Right kidney (tissue), 1 donor: ENCODE measurements around the gene STXBP4.
"Not testable (repeated sequence)": the region's sequence is repeated elsewhere in the genome, so short reads cannot be mapped to it uniquely, and the experiment has no call there.

Experiments used
- DNase-seq: peaks from one replicate; pipeline ENCODE4 v3.0.0-alpha.2; 2016

The STXBP4 gene

DNA sequence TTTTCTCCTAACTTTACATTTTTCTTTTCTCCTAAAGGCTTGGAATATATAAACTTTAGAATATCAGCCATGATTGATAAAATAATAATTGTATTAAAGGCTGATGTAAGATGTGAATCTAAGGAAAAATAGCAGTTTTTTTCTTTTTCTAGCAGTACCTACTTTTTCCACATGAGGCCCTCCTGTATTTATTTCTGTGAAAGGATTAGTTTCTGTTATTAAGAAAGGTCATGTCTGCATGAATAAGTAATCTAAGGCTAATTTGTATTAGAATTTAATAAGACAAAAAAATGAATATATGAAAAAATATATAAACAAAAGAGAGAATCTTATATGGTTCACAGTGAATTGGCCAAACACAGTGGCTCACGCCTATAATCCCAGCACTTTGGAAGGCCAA lies 85.3 kb downstream of the STXBP4 start:
- DNase-seq = no peak

DNA sequence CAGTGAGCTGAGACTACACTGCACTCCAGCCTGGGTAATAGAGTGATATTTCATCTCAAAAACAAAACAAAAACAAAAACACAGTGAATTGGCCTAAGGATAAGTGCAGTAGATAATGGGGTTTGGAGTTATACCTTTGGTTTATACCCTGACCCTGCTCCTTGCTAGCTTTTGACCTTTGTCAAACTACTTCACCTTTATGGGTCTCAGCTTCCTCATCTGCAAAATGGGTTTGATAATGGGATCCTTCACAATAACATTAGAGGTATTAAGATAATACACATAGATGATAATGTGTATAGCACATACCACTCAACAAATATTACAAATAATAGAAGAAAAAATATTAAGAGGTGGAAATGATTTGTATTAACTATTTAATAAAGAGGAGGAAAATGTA lies 85.9 kb downstream of the STXBP4 start:
- no peak for DNase-seq

DNA sequence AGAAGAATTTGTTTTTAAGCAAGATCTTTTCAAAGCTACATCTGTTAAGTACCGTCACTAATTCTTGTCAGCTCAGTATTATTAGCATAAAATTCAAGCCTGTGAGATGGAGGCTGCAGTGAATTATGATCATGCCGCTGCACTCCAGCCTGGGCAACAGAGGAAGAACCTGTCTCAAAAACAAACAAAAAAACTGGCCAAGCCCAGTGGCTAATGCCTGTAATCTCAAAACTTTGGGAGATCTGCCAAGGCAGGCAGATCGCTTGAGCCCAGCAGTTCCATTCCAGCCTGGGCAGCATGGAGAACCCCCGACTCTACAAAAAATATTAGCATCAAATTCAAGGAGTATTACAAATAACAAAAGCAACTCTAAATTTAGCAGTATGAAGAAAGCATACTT lies 88.0 kb downstream of the STXBP4 start:
- no peak for DNase-seq

DNA sequence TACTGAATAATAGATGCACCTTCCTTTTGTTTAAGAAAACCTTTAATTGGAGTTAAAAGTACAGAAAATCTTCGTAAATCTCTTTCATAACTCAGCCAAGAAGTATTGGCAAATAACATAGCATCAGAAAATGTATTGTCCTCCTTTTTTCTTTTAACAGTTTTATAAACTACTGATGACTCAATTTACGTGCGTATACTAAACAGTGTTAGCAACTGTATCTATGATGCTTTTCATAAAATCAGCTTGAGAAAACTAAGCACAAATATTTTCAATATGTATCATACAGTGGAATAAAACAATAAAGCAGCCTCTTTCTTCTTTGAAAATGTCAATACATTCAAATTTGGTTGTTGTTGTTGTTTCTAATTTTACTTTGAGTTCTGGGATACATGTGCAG lies 88.6 kb downstream of the STXBP4 start:
- DNase-seq = no peak

DNA sequence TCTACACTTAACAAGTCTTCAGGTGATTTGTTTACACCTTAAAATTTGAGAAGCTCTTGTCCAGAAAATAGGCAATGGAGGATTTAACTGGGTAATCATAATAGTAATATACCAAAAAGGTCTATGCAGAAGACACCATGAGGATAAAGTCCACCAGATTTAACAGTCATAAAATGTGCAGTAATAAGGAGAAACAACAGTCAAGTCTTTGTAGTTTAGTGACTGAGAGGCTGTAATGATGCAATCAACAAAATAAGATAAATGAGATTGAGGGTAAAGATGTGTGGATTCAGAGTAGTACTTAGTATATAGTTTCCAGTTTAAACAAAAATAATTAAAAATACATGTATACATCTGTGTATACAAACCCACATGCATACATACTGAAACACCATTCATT lies 91.2 kb downstream of the STXBP4 start:
- no peak for DNase-seq

DNA sequence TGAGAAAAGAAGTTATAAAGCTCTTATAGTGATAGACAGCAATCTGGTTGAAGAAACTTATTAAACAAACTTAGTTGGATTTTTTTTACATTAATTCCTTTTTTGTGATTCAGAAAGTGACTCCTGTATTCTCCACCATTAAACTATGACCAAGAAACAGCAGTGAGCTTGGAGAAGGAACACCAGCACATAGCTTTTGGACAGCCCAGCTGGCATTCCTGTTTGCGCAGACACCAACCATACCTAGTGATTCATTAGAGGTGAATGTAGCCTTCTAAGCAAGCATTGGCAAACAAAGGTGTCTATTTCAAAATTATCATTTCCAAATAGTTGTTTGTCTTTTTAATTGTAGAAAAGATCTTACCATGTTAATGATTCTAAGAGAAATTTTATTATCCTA lies 94.4 kb downstream of the STXBP4 start:
- DNase-seq = no peak

DNA sequence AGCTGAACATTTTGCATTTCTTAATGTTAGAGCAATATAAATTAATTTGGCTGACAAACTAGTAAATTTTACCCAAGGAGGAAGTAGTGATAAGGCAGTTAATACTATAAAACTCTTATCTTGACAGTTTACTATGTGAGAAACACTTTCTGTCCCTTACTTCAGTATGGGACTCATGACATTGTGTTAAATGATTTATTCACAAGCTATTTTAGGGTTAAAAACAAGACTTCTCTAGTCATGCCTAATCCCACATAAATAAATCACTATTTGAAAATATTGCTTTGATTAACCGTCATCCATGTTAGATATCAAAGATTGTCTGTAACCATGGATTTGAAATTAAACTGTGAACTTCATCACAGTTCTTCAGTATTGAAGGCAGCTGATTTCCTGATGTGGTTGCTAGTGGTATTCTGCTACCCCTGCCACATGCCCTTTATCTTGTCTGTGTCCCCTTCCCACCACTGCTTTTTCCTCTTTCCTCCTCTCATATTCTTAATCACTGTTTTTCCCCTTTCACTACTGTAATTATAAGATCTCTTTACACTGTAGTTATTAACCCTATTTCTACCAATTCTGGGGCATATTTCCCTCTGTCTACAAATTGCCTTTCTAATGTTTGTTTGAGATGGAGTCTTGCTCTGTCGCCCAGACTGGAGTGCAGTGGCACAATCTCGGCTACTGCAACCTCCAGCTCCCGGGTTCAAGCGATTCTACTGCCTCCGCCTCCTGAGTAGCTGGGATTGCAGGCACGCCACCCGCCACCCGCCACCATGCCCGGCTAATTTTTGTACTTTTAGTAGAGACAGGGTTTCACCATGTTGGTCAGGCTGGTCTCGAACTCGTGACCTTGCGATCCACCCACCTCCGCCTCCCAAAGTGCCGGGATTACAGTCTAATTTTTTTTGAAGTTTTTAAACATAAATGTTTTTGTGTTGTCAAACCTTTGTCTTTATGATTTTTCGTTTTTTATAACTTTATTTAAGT lies 95.6 kb downstream of the STXBP4 start:
- DNase-seq = no peak

DNA sequence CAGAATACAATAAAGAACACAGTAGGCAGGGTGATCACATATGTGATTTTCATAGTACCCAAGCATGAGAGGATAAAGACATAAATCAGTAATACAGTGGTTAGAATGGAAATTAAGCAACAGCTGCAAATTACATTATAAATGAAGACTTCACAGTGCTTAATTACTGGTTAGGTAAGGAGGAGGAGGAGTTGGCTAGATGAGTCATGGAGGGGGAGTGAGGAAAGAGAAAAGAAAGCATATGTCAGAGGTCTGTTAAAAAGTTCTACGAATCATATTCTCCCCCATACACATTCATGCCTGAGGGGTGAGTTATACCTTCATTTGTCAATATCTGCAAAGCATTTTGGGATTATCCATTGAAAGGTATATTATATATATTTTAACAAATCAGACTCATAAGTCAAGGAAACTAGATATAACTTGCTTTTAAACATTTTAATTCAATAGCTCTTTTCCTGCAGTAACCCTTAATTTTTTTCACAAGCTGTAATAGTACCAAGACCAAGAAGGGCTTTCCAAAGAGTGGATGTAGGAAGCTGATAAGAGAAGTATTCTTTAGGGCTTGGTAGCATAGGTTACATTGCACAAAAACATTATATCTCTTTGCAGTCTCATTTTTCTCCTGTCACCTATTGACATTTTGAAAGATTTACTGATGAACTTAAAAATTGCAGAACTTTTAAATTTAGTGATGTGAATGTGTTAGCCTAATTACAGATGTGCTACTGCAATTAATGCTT lies 99.3 kb downstream of the STXBP4 start:
- DNase-seq = no peak

DNA sequence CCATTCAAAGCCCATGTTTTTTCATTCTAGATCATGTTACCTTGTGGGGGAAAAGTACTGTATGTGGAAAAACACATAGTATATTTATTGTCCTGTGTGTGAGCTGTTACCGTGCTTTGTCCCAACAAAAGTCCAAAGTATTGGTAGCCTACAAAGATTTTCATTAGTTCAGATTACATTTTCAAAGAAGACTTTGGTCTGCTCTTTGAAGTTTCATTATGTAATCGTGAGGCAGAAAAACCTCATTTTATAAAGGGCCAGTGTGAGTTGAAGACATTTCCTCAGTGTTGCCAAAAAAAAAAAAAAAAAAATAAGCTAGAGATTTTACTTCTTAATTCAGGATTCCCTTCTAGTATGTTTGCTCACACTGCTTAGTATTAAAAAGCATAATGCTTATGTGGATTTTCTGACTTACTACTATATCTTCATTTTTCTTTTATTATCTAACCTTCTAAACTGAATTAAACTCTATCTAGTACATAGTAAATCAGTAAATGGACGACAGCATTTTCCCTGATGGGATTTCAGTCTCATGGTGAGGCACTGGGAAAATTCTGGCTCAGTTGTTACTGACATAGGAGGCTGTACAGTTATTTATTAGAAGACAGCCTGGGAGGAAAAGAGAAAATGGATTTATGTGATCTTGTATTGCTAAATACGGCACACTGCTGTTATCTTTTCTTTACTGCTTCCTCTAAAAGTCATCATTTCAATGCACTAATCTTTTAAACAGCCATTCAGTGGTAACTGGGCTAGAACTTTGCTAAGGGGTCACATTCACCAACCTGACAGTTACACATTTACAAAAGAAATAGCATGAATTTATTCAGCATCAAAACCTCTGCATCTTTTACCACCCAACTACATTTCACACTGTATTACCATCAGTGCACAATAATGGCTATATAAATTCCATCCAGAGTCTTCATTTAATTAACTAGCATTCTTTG lies 100.6 kb downstream of the STXBP4 start:
- no peak for DNase-seq

DNA sequence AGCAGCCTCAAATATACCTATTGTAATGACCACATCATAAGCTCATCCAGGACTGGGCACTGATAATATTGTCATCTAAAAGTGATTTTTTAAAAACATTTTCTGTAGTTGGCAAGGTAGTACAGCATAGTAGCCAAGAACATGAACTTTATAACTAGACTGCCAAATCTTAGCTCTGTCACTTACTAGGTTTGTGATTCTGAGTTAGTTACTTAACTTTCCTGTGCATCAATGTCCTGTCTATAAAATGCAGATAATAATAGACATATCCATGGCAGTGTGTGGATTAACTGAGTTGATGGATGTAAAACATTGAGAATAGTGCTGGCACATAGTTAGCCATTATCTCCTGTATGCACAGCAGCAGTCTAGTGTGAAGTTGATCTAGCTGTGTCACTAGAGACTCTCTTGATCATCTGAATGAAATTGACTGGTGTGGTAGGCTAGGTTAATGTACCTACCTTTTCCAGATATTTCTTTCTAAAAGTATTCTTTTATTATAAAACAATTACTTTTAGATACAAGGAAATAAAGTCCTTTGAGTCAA lies 101.5 kb downstream of the STXBP4 start:
- no peak for DNase-seq

DNA sequence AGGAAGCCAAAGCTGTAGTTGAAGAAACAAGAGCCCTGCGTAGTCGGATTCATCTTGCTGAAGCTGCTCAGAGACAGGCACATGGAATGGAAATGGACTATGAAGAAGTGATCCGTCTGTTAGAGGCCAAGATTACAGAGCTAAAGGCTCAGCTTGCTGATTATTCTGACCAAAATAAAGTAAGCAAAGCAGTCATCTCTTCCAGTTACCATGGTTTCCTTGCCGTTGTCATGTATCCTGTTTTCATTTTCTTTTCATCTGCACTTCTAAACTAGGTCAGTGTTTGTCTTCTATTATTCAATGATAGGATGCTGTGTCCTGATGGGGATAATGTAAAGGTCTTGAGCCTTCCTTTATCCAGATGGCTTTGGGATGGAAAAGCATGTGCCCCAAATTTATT lies 104.3 kb downstream of the STXBP4 start:
- DNase-seq = no peak

DNA sequence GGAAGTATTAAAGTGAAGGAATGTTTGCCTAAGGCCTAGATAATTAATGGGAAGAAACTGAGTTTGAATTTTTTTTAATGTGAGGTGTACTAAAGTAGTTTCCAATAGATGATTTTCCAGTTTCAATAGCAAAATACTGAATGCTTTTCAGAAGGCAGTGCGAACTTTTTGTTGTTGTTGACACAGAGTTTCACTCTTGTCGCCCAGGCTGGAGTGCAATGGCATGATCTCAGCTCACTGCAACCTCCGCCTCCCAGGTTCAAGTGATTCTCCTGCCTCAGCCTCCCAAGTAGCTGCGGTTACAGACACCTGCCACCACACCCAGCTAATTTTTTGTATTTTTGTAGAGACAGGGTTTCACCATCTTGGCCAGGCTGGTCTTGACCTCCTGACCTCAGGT lies 104.9 kb downstream of the STXBP4 start:
- DNase-seq = not testable (repeated sequence)

DNA sequence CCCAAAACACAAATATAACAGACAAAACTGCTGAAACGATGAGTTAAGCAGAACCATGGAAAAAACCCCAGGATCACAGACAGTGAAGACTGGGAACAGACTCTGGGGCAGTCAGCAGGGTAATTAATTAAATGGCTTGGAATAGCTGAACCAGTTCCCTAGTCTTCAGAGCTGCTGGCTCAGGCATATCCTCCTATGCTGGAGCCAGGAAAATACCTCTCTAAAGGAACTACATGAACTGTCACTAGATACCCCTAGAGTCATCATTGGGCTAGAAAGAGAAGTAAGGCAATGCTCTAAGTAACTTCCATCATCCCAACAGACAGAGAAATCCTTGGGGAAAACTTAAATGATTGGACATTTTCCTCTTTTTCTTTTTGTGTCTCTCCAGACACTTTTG lies 113.0 kb downstream of the STXBP4 start:
- no peak for DNase-seq

DNA sequence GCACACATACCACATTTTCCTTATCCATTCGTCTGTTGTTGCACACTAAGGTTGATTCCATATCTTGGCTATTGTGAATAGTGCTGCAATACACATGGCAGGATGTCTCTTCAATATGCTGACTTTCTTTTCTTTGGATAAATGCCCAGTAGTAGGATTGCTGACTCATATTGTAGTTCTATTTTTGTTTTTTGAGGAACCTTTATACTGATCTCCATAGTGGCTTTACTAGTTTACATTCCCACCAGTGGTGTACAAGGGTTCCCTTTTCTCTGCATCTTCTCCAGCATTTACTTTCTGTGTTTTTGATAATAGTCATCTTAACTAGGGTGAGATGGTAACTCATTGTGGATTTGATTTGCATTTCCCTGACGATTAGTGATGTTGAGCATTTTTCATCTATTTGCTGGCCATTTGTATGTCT lies 118.1 kb downstream of the STXBP4 start:
- no peak for DNase-seq

DNA sequence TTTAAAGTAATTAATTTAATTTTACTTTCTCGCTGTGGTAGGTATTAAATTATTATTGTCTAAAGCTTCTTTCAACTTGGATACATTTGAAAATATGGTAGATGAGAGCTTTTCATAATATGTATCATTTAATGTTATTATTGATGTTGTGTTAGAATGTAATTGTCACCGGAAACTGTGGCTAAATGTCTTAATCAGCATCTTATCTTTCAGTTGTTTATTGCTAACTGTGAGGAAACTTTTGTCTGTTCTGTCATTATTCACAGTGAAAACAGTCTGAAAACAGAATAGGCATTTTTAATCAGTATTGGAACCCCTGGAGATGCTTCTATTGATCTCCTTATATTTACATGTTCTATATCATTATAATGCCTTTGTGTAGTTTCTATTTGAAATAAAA lies 120.7 kb downstream of the STXBP4 start:
- DNase-seq = no peak

DNA sequence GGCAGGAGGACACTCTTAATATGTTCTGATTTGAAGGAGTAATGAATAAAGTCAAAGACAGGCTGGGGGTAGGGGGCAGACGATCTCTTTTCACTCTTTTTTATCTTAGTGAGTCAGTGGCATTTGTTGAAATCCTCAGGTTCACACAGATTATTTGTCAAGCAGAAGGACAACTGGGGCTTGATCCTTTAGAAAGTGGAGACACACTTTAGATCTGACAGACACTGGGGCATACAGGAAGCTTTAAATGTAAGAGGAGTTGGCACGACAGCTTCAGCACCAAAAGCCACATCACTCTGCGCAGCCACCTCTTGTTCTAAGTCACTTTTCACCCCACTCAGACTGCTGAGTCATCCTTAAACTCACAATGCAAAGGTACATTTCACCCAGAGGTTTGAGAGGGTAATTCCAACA lies 121.5 kb downstream of the STXBP4 start:
- DNase-seq = no peak

DNA sequence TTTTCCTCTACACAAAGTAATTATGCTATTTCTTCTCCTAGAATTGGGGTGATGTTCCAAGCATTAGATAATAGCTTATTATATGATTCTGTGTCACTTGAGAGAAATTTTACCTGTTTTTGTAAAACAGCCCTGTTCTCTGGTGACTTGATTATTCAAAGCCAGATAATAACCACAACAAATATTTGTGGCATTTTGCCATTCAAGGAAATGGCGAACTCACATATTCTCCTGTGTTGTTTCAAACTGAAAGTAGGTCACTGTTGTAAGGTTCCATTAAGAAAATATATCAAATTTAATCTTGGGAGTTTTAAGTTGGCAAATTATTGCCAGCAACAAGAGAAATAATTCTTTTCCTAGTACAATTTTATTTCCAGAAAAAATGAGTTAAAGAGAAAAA lies 124.8 kb downstream of the STXBP4 start:
- no peak for DNase-seq

DNA sequence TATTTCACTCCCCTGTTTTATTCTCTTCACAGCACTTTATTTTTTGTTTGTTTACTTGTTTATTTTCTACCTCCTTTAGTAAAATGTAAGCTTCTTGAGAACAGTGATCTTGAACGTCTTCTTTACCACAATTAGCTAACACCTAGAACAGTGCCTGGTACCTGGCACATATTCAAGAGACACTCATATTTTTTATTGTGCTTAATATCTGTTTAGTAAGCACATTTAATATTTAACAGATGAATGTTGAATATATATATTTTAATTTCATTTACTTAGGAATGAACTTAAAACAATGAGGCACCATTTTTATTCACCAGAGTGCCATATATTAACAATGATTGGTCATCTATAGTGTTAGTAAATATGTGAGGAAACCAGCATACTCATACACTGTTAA lies 130.2 kb downstream of the STXBP4 start:
- DNase-seq = no peak

DNA sequence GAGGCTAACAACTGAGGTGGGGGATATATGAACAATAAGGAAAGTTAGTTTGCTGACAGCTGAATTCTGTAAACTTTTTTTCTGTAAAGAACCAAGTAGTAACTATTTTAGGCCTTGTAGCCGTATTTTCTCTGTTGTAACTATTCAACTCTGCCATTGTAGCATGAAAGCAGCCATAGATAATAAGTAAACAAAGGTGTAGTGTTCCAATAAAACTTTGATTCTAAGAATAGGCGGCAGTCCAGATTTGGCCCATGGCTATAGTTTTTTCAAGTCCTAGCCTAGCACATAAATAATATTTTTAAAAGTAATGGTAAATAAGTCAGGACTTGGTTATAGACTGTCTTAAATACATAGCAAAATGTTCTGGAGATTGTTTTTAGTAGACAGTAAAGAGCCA lies 142.0 kb downstream of the STXBP4 start:
- peak; percentile 3 for DNase-seq

DNA sequence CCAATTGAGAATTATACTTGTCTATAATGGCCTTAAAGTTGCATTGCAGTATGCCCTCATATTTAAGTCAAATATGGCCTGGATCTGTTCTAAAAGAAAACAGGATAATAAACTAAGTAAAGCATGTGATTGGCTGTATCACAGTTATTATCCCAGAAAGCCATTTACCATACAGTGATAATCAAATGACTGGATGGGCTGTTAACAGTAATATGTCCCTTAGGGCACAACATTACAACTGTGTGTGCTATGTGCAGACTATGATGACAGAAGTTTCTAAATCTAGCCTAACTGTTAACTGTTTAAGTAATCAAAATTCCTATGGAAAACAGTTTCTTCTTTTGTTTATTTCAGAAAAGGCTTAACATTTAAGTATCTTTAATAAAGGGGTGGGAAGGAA lies 145.7 kb downstream of the STXBP4 start:
- DNase-seq = no peak

DNA sequence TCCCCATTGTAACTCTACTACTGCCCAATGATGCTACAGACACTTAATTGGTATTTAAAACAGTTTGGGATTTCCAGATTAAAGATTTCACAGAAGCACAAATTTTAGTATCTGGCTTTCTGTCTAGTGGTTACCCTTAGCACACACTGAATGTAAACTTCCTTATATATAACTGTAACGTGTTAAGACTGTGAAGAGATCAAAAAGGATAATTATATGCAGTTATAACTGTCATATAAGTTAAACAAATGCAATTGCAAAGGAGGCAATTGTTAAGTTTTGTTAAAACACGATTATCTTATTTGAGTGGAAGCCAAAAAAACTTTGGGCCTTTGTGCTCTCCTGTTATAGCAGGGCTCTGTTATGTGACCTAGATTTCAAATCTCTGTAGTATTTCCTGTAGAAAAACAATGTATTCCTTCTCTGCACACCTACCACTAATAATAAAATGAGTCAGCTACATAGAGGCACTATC lies 147.9 kb downstream of the STXBP4 start:
- DNase-seq = no peak

DNA sequence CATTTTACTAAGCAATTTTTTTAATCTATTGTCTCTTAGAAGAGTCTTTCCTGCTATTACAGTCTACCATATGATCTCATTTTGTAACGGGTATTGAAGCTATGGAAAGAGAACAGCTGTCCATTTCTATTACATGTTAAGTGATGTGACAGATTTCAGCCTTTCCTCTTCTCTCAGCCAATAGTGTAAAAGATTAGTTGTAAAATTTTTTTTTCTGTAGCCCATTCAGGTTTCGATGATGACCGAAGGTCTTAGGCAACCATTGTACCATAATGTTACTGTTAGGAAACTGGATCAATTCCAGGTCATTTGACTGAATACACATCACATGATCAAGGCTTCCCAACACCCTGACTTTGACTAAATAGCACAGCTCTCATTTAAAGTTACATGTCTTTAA lies 148.6 kb downstream of the STXBP4 start:
- DNase-seq = no peak
